Posterior vena cava (tissue), 2 donors: ENCODE results near the gene C3orf20. TPM values are rescaled to one million over a fixed set of nuclear protein-coding genes. Genes with fewer than 3 reads are reported as not detected.
"Not testable (repeated sequence)": the region's sequence is repeated elsewhere in the genome, so short reads cannot be mapped to it uniquely, and the experiment has no call there.

ENCODE experiments used
- DNase-seq: peaks from one replicate; pipeline ENCODE4 v3.0.0-alpha.2; 2020; ENCODE audit warnings: low spot score
- intact Hi-C, 2 donors: fragments of 100-400 bp; cut with DNase I; formaldehyde crosslinking; loops; one replicate each; pipeline versions ENCODE4 v1.14.1 to v1.14.2; 2022 to 2023
- total RNA-seq, 2 donors: library from RNA; stranded (reverse); fragmentation: NEBNext Ultra II Directional; extraction: Animal tissue kit (Norgen Biotek cat#: 25700); gene quantifications; one replicate each; pipeline ENCODE4 v1.2.1, GENCODE V29; 2021
- donor health status: DM: yes; HTN: yes; CAD: no.
- donor health status: DM: yes; HTN: yes; CAD: no.

C3orf20 gene
- total RNA-seq, 2 donors from 2014 or later = 0.10 TPM; not detected in 1

- no peak for DNase-seq
- intact Hi-C loops = no loop called here
These were observed 26.7 kb upstream of the C3orf20 start for GRCh38 chr3:14647976-14648955.

GRCh38 chr3:14649466-14649865 lies 25.5 kb upstream of the C3orf20 start:
- intact Hi-C loops = no loop called here
- no peak for DNase-seq

GRCh38 chr3:14650193-14650592 lies 24.7 kb upstream of the C3orf20 start:
- intact Hi-C loops = no loop called here
- no peak for DNase-seq

- intact Hi-C loops = no loop called here
- DNase-seq = peak; percentile 98
These were observed 23.3 kb upstream of the C3orf20 start, which contains the start of gene CCDC174 for GRCh38 chr3:14651440-14652251. Gene CCDC174 (plus strand): TSS chr3:14651762. CDS start chr3:14651837, 75 bp downstream.

GRCh38 chr3:14652360-14652907 lies 22.5 kb upstream of the C3orf20 start:
- DNase-seq, intact Hi-C loops: not testable (repeated sequence)

GRCh38 chr3:14657579-14657978 lies 17.4 kb upstream of the C3orf20 start:
- no peak for DNase-seq
- intact Hi-C loops = no loop called here

GRCh38 chr3:14658978-14659377 lies 16.0 kb upstream of the C3orf20 start:
- intact Hi-C loops = no loop called here
- DNase-seq = no peak

- intact Hi-C loops = no loop called here
- no peak for DNase-seq
These were observed 14.0 kb upstream of the C3orf20 start for GRCh38 chr3:14660942-14661341.

- intact Hi-C loops = no loop called here
- DNase-seq = no peak
These were observed 11.4 kb upstream of the C3orf20 start for GRCh38 chr3:14663396-14664135.

- intact Hi-C loops = no loop called here
- DNase-seq = no peak
These were observed 10.8 kb upstream of the C3orf20 start for GRCh38 chr3:14664170-14664569.

- intact Hi-C loops = loop anchor here in 1 of 2 donors (5.0 kb wide), 1 partner anchor 250 kb away; no protein-coding TSS in a partner anchor
- DNase-seq = no peak
These were observed 2.4 kb upstream of the C3orf20 start for GRCh38 chr3:14672588-14672987.

GRCh38 chr3:14676881-14677280 lies 1.9 kb downstream of the C3orf20 start:
- DNase-seq = no peak
- intact Hi-C loops = no loop called here

- no peak for DNase-seq
- intact Hi-C loops = no loop called here
These were observed 3.1 kb downstream of the C3orf20 start for GRCh38 chr3:14678015-14678503.

- intact Hi-C loops = no loop called here
- no peak for DNase-seq
These were observed 5.2 kb downstream of the C3orf20 start for GRCh38 chr3:14680115-14680514.

- intact Hi-C loops = no loop called here
- DNase-seq = no peak
These were observed 5.8 kb downstream of the C3orf20 start for GRCh38 chr3:14680716-14681115.

GRCh38 chr3:14684447-14684846 lies 9.5 kb downstream of the C3orf20 start:
- no peak for DNase-seq
- intact Hi-C loops = no loop called here

- no peak for DNase-seq
- intact Hi-C loops = no loop called here
These were observed 10.2 kb downstream of the C3orf20 start for GRCh38 chr3:14685179-14685578.

GRCh38 chr3:14687360-14687759 lies 12.4 kb downstream of the C3orf20 start:
- intact Hi-C loops = no loop called here
- DNase-seq = no peak

GRCh38 chr3:14688525-14688924 lies 13.6 kb downstream of the C3orf20 start:
- intact Hi-C loops = no loop called here
- no peak for DNase-seq
